ENCODE results near the gene EPHA2. TPM values are rescaled to one million over a fixed set of nuclear protein-coding genes. Genes with fewer than 3 reads are reported as not detected.
A peak's percentile ranks its signal among the peaks of the same experiment; 100 is the strongest.

Gene EPHA2
- total and polyA plus RNA-seq, 8 donors: 6.5 to 17.1 (median 11.0) TPM

DNA sequence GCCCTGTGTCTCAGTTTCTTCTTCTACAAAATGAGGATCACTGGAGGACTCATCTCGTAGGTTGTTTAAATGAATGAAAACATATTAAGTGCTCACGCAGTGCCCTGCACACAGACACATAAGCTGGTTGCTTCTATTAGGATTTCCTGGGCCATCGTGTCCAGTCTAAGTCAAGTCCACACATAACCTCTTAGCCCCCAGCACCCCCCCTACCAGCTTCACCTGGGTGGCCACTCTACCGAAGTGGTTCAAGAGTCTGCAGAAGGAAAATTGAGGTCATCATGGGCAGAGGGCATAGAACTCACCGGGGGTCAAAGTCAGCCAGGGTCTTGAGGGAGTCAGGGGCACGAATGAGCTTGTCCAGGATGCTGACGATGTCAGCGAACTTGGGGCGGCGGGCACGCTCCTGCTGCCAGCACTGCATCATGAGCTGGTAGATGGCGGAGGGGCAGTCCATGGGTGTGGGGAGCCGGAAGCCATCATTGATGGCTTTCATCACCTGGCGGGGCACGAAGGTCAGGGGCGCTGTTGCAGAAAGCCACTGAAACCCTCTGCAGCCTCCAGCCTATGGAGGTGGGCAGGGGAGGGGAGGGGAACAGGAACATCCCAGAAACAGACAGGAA is 25.8 kb downstream of the EPHA2 start:
- intact Hi-C loops (cut with DNase I): no loop called here
- Histone ChIP-seq H3K9me3 (no peaks in the 10 kb centered on the region), H3K4me3 (no peak overlapping the region), H3K36me3 (peaks cover 0 to 67% (median 19%) of the 10 kb centered on the region in 3 donors), H3K27ac (no peak overlapping the region), H3K4me1 (no peaks in the 10 kb centered on the region), H3K27me3 (no peaks in the 10 kb centered on the region)
- FAIRE-seq (no peak), DNase-seq (peak in 2 of 6 donors; percentile 19 to 50), ATAC-seq (no peak)
- WGBS, 2 donors: 93 to 94% methylated on average over 16 of the region's 16 CpGs
- TF ChIP-seq CTCF (IDR thresholded peaks at IDR 0.05): no peak

DNA sequence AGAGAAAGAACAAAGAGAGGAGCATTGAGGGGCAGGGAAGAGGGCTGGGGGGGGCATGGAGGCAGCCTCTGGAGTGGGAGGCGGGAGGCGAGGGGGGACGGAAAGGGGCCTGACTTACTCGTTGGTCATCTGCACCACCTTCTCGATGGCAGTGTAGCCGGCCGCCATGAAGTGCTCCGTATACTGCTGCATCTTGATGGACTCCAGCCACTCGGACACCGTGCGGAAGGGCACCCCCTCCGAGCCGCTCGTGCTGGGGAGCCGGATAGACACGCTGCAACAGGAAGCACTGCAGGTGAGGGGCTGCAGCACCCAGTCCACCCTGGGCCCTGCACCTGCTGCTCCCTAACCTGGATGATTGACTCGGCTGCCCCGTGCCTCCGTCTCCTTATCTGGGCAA is 26.6 kb downstream of the EPHA2 start:
- WGBS, 2 donors: 91% methylated on average over 19 of the region's 19 CpGs
- Histone ChIP-seq H3K27me3 (no peaks in the 10 kb centered on the region), H3K36me3 (peaks cover 0 to 60% (median 12%) of the 10 kb centered on the region in 3 donors), H3K4me1 (no peaks in the 10 kb centered on the region), H3K4me3 (no peak overlapping the region), H3K27ac (no peak overlapping the region), H3K9me3 (no peaks in the 10 kb centered on the region)
- FAIRE-seq: no peak
- intact Hi-C loops (cut with DNase I): no loop called here
- ATAC-seq: no peak
- peak in 2 of 6 donors; percentile 14 to 52 for DNase-seq
- no peak for TF ChIP-seq CTCF (IDR thresholded peaks at IDR 0.05)

GRCh38 chr1:16128338-16128741 is 27.5 kb downstream of the EPHA2 start:
- H3K9me3 ChIP-seq: no peaks in the 10 kb centered on the region
- intact Hi-C loops (cut with DNase I): no loop called here
- no peak for TF ChIP-seq CTCF (IDR thresholded peaks at IDR 0.05)
- WGBS, 2 donors: 60 to 71% methylated on average over 5 to 6 of the region's 6 CpGs
- H3K27me3 ChIP-seq: no peaks in the 10 kb centered on the region
- no peak for FAIRE-seq
- H3K4me3 ChIP-seq: no peak overlapping the region
- peaks cover 0 to 50% (median 11%) of the 10 kb centered on the region in 3 donors for H3K36me3 ChIP-seq
- no peaks in the 10 kb centered on the region for H3K4me1 ChIP-seq
- peak in 2 of 6 donors; percentile 21 to 40 for DNase-seq
- no peak for ATAC-seq
- H3K27ac ChIP-seq: no peak overlapping the region

GRCh38 chr1:16127676-16128337 is 28.1 kb downstream of the EPHA2 start:
- peak in 2 of 6 donors; percentile 17 to 21 for DNase-seq
- no peak for FAIRE-seq
- intact Hi-C loops (cut with DNase I): no loop called here
- H3K4me1 ChIP-seq: no peaks in the 10 kb centered on the region
- WGBS, 2 donors: 84 to 86% methylated on average over 17 of the region's 17 CpGs
- ATAC-seq: peak in 2 of 4 donors; percentile 5 to 30
- H3K4me3 ChIP-seq: no peak overlapping the region
- H3K27me3 ChIP-seq: no peaks in the 10 kb centered on the region
- peaks cover 0 to 45% (median 11%) of the 10 kb centered on the region in 3 donors for H3K36me3 ChIP-seq
- no peak overlapping the region for H3K27ac ChIP-seq
- no peaks in the 10 kb centered on the region for H3K9me3 ChIP-seq
- no peak for TF ChIP-seq CTCF (IDR thresholded peaks at IDR 0.05)

All from pancreas (tissue), 10 donors.